DOHH2 (cell line): ENCODE results near the gene BIN1.

Experiments
- CTCF ChIP-seq: fragments of 200-600 bp; sonication (generic); IDR thresholded peaks from one replicate; pipeline ENCODE4 v1.5.1; 2014; ENCODE audit warnings: antibody characterized with exemption, mild to moderate bottlenecking, low read depth, low read length; ENCODE audit not compliant: poor library complexity, severe bottlenecking
- EZH2phosphoT487 ChIP-seq: fragments of 200-600 bp; sonication (generic); IDR thresholded peaks from 2 replicates; pipeline ENCODE4 v1.6.1; 2017; ENCODE audit warnings: borderline replicate concordance, mild to moderate bottlenecking, antibody characterized with exemption, low read length, moderate library complexity, mixed read lengths

DNA sequence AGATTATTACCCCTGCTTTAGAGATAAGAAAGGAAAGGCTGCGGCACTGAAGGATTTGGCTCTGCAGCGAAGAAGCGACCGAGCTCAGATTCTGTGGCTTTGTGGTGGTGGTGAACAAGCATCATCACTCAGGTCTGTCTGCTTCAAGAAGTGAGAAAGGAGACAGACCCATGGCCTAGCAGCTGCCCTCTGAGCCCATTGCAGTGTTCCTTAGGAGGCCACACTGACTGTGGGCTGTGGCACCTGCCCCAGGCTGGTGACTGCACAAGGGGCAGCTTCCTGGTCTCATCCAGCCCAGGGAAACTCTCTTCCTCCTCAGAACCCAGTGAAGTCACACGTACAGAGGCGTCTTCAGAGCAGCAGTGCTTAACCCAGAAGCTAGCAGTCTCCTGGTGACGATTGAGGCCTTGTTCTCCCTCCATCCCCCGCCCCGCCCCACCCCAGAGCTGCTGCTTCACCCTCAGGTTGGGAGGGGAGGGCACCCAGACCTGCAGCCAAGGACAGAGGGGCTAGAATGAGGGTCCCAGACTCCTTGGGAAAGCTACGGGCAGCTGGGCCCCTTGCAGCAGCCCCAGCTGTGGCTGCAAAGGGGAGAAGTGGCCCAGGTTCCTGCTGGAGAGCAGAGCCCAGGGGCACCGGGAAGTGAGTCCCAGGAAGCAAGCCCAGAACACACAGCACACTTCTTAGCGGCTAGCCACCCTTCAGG, 22.2 kb downstream of the BIN1 start:
- TF ChIP-seq CTCF (no peak), EZH2phosphoT487 (no peak)
